H7 (cell line): ENCODE results near the gene STXBP6. TPM values are rescaled to one million over a fixed set of nuclear protein-coding genes. Genes with fewer than 3 reads are reported as not detected.
A peak's percentile ranks its signal among the peaks of the same experiment; 100 is the strongest.
"Not testable (repeated sequence)": the region's sequence is repeated elsewhere in the genome, so short reads cannot be mapped to it uniquely, and the experiment has no call there.

Experiments used
- DNase-seq: peaks from one replicate; pipeline ENCODE4 v3.0.0; 2012
- H3K27me3 ChIP-seq: 2 replicates; pipeline ENCODE4 v1.6.0; 2011; ENCODE audit warnings: mild to moderate bottlenecking, low read length; ENCODE audit not compliant: control insufficient read depth, insufficient read depth
- H3K36me3 ChIP-seq: replicated peaks from 2 replicates; pipeline ENCODE4 v1.5.1; 2011; ENCODE audit warnings: low read length; ENCODE audit not compliant: control insufficient read depth, insufficient read depth
- H3K4me3 ChIP-seq: 2 replicates; pipeline ENCODE4 v1.5.1; 2011; ENCODE audit warnings: low read depth, mild to moderate bottlenecking, control low read depth, low read length, moderate library complexity; ENCODE audit not compliant: insufficient read depth
- total RNA-seq: library from RNA; depleted of rRNA; stranded (reverse); fragments of >200 nt; shearing (Covaris generic); gene quantifications from 2 replicates; pipeline ENCODE4 v1.2.3, GENCODE V29; 2014

STXBP6 gene
- total RNA-seq, 1 experiment from 2014 or later, result 1.0 TPM

DNA sequence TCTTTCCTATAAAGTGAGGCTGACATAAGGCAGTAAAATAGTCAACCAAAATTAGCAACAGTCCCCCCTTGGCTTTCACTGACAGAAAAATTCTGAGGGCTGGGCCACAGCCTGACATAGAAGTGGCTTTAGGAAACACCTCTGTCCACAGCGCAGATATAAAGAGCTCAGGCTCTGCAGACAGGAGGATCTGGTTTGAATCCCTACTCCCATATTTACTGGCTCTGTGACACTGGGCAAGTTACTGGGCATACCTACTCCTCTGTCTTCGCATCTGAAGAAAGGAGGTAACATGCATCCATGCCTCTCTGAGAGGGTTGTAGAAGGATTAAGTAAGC, 95.3 kb downstream of the STXBP6 start:
- no peak for DNase-seq
- Histone ChIP-seq H3K36me3 (no peaks in the 10 kb centered on the region), H3K4me3 (no peak overlapping the region), H3K27me3 (no peaks in the 10 kb centered on the region)

DNA sequence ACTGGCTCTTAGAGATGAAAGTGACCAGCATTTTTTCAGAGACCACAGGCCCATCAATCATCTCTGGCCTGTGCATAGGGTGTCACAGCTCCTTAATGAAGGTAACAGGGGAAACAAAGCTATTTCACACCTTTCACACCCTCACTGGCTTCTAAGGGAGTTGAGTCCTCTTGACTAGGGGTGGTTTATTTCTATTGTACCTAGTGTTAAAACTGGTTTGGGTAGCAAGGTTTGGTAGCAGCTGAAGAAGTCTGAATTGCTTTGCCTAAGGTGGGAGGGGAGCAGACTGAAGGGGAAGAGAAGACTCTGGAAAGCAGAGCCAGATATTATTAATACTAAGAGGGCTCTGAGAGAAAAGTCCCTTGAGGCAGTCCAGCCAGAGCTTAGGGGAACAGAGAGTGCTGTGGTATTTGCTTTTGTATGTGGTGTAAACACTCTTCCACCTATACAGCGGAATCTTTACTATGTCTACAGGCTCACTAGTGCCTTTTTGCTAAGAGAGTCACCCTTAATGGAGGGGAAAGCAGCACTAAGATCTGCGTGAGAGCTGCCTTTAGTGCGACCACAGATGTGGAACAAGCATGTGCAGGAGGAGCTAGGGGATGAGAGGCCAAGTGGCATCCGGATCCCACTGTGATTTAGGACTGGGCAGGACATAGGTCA, 95.8 kb downstream of the STXBP6 start:
- no peak for DNase-seq
- Histone ChIP-seq H3K36me3 (no peaks in the 10 kb centered on the region), H3K27me3 (no peaks in the 10 kb centered on the region), H3K4me3 (no peak overlapping the region)

DNA sequence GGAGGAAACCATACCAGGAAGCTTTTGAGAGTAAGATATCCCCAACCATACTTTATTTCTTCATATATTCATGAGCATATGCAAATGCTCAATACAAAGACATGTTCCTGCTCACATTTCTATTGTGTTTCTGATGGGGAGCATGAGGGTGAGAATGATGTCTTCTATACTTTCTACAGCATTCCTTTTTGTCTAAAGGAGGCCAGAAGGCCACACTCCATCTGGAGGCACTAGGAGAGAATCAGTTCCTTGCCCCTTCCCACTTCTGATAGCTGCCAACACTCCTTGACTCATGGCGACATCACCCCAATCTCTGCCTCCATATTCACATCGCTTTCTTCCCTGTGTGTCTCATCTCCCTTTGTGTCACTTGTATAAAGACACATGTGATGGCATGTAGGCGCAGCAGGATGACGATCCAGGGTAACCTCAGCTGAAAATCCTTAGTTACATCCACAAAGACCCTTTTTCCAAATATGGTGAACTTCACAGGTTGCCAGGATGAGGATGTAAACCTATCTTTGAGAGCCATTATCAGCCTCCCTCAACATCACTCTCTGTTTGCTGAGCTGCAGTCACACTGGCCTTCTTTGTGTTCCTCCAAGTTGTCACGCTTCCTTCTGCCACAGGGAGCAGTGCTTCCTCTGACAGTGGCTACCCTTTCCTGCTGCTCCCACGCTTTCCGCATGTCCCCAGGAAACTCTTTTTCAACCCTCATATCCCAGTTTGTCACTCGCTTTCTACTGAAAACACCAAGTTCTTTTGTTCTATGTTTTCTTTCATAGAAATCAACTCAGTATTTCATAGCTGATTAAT, 96.9 kb downstream of the STXBP6 start:
- Histone ChIP-seq H3K36me3 (no peaks in the 10 kb centered on the region), H3K4me3 (no peak overlapping the region), H3K27me3 (no peaks in the 10 kb centered on the region)
- no peak for DNase-seq

DNA sequence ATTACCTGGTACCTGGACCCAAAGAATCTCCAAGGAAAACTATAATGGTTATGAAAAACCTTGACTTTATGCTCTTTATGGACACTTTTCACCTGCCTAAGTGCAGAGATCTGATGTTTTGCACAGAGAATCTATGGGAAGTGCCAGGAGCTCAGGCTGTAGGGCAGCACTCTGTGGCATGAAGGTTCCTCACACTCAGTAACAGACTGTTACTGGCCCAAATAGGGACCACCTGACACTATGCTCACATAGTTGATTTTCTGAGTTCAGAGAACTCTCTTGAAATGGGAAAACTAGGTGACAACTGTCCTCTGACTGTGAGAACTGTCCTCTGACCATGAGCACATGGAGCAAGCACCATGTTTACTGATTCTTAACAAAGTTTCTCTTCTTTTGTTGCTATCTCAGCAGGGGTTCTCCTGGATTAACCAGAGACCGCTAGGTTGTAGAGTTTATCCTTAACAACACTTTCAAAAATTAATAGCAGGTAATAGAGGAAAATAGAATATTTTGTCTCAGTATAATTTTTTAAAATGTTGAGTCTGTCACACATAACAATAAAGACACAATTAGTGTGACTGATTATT, 101.6 kb downstream of the STXBP6 start:
- Histone ChIP-seq H3K36me3 (no peaks in the 10 kb centered on the region), H3K27me3 (no peaks in the 10 kb centered on the region)
- DNase-seq, result no peak

DNA sequence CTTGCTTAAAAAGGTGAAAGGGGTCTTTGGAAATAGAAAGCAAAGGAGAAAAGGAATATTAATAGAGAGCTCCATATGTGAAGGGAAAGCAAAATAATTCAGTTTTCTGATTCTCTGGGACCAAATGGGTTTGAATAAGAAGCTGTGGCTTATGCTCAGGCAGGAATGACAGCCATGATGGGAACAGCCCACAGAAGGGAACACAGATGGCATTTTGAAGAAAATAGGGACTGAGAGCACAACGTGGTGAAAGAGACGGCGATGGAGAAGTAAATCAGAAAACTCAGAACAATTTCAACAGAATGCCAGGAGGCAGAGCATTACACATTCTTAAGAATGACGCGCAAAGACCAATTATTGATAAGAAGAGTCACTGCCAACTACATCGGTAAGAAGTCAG, 102.8 kb downstream of the STXBP6 start:
- no peaks in the 10 kb centered on the region for H3K36me3 ChIP-seq
- H3K27me3 ChIP-seq, result no peaks in the 10 kb centered on the region
- no peak for DNase-seq
- H3K4me3 ChIP-seq, result no peak overlapping the region

More for the DNA sequence above, 101.6 kb downstream of the STXBP6 start:
- no peak overlapping the region for H3K4me3 ChIP-seq

GRCh38 chr14:24944800-24945199, 105.1 kb downstream of the STXBP6 start:
- no peak for DNase-seq
- Histone ChIP-seq H3K27me3 (no peaks in the 10 kb centered on the region), H3K36me3 (no peaks in the 10 kb centered on the region), H3K4me3 (no peak overlapping the region)

GRCh38 chr14:24943024-24943423, 106.9 kb downstream of the STXBP6 start:
- DNase-seq, result peak; percentile 22
- H3K27me3 ChIP-seq, result no peaks in the 10 kb centered on the region

GRCh38 chr14:24941719-24942118, 108.2 kb downstream of the STXBP6 start:
- H3K36me3 ChIP-seq, result no peaks in the 10 kb centered on the region
- no peak for DNase-seq
- H3K4me3 ChIP-seq, result no peak overlapping the region
- H3K27me3 ChIP-seq, result no peaks in the 10 kb centered on the region

More at GRCh38 chr14:24943024-24943423, 106.9 kb downstream of the STXBP6 start:
- no peak overlapping the region for H3K4me3 ChIP-seq
- no peaks in the 10 kb centered on the region for H3K36me3 ChIP-seq

DNA sequence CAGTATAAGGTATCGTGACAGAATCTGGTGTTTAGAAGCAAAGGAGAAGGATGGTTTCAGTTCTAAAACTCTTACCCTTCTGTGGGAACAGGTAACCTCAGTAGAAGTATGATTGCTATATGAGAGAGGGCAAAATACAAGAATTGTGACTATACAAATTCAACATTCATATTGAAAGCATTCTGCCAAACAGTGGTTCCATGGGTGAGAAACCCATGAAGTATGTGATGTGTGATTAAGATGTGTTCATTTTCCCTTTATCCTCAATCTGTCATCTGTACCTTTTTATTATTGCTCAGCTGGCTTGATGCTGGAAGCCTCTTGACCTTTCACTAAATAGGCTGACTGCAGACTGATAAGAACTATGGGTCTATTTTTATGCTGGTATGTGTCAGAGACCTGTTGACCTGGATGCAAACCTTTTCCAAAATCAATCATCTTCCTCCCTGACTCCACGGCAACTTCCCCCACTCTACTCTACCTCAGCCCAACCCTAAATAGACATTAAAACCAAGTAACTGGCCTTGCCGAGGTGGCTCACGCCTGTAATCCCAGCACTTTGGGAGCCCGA, 109.6 kb downstream of the STXBP6 start:
- Histone ChIP-seq H3K4me3 (no peak overlapping the region), H3K36me3 (no peaks in the 10 kb centered on the region)

DNA sequence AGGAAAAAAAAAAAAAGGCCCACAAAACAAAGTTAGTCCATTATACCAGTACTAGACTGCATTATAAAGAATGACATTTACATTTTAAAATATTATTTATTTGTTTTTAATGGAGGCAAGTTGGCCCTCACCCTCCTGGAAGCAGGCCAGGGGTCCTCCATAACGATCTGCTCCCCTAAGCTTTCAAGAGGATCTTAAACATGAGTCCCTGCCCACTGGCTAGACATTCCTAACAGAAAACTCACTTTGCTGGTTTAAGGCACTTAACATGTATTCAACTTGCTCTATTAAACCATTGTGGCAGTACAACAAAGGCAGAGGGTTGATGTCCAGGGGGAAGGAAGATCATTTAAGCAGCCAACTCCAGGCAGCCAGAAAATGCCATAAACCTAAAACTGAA, 111.4 kb downstream of the STXBP6 start:
- no peak for DNase-seq
- no peaks in the 10 kb centered on the region for H3K36me3 ChIP-seq
- no peak overlapping the region for H3K4me3 ChIP-seq
- H3K27me3 ChIP-seq, result no peaks in the 10 kb centered on the region

More for the DNA sequence above, 109.6 kb downstream of the STXBP6 start:
- H3K27me3 ChIP-seq, result no peaks in the 10 kb centered on the region
- no peak for DNase-seq

- Histone ChIP-seq H3K4me3 (no peak overlapping the region), H3K36me3 (no peaks in the 10 kb centered on the region)
- DNase-seq, result no peak
These were observed 112.6 kb downstream of the STXBP6 start for GRCh38 chr14:24937300-24937699.

DNA sequence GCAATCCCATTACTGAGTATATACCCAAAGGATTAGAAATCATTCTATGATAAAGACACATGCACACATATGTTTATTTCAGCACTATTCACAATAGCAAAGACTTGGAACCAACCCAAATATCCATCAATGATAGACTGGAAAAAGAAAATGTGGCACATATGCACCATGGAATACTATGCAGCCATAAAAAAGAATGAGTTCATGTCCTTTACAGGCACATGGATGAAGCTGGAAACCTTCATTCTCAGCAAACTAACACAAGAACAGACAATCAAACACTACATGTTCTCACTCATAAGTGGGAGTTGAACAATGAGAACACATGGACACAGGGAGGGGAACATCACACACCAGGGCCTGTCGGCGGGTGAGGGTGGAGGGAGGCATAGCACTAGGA, 113.2 kb downstream of the STXBP6 start:
- H3K36me3 ChIP-seq, H3K27me3 ChIP-seq, DNase-seq, H3K4me3 ChIP-seq: not testable (repeated sequence)

More at GRCh38 chr14:24937300-24937699, 112.6 kb downstream of the STXBP6 start:
- H3K27me3 ChIP-seq, result no peaks in the 10 kb centered on the region

DNA sequence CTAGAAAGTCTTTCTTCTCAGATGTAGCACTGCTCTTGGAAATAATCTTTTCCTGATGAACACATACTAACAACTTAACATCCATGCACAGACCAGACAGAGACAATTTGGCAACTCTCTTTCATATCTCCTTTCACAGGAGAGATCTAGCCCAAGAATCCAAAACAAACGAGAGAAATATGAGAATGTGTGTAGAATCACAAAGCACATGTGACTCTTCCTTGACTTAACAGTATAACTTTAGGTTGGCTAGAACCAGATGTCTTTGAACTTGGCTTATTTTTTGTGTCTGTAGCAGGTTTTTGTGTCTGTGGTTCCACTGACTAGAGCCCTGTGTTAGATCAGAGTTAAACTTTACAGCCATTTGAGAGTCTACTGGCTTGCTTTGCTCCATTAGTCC, 114.2 kb downstream of the STXBP6 start:
- no peak for DNase-seq
- H3K36me3 ChIP-seq, result no peaks in the 10 kb centered on the region
- no peaks in the 10 kb centered on the region for H3K27me3 ChIP-seq
- H3K4me3 ChIP-seq, result no peak overlapping the region

- DNase-seq, result no peak
- Histone ChIP-seq H3K27me3 (no peaks in the 10 kb centered on the region), H3K4me3 (no peak overlapping the region), H3K36me3 (no peaks in the 10 kb centered on the region)
These were observed 121.5 kb downstream of the STXBP6 start for GRCh38 chr14:24928386-24928900.
